H1 (cell line): ENCODE data around the gene BUD13. TPM values are rescaled to one million over a fixed set of nuclear protein-coding genes. Genes with fewer than 3 reads are reported as not detected.

ENCODE experiments used
- CTCF ChIA-PET: fragments of 300-600 bp; sonication (Branson Sonifier 250); formaldehyde crosslinking; loops from one replicate; lab custom pipeline; 2021; ENCODE audit not compliant: partially characterized antibody; lab: Charles Lee
- POLR2A ChIA-PET: fragments of 300-600 bp; sonication (Branson Sonifier 250); formaldehyde crosslinking; loops from one replicate; lab custom pipeline; 2021; ENCODE audit warnings: inconsistent platforms; ENCODE audit not compliant: partially characterized antibody; lab: Charles Lee
- DNase-seq, 2 experiments: peaks; one replicate each; pipeline versions ENCODE4 v3.0.0 to v3.0.0-alpha.2; 2010 to 2022; ENCODE audit warnings: low spot score in 2 of 2, low read depth in 1 of 2, mixed read lengths in 1 of 2
- FAIRE-seq: peaks from 2 replicates; lab custom pipeline; 2011; peaks lifted over from hg19 to GRCh38; lab: Jason Lieb, UNC
- H2AFZ ChIP-seq: 2 replicates; pipeline ENCODE4 v1.8.1; 2012; ENCODE audit warnings: low read length, inconsistent platforms
- H2AK5ac ChIP-seq: 2 replicates; pipeline ENCODE4 v1.6.1; 2013; ENCODE audit warnings: low read depth, low read length
- H2BK120ac ChIP-seq: replicated peaks from 2 replicates; pipeline ENCODE3; 2013; ENCODE audit warnings: low read depth, low read length, inconsistent platforms
- H2BK12ac ChIP-seq: 2 replicates; pipeline ENCODE4 v1.6.1; 2013; ENCODE audit warnings: low read depth, low read length
- H2BK15ac ChIP-seq: 2 replicates; pipeline ENCODE4 v1.6.1; 2013; ENCODE audit warnings: low read length
- H2BK20ac ChIP-seq: 2 replicates; pipeline ENCODE4 v1.6.1; 2013; ENCODE audit warnings: low read length
- H2BK5ac ChIP-seq: 2 replicates; pipeline ENCODE4 v1.6.1; 2013; ENCODE audit warnings: low read depth, low read length
- H3K14ac ChIP-seq: 2 replicates; pipeline ENCODE4 v1.6.1; 2013; ENCODE audit warnings: inconsistent platforms; ENCODE audit not compliant: insufficient read length
- H3K18ac ChIP-seq: 2 replicates; pipeline ENCODE4 v1.6.1; 2013; ENCODE audit warnings: low read length; ENCODE audit errors: extremely low read depth
- H3K23ac ChIP-seq: 2 replicates; pipeline ENCODE4 v1.6.1; 2013; ENCODE audit warnings: inconsistent platforms; ENCODE audit not compliant: insufficient read length
- H3K23me2 ChIP-seq: 2 replicates; pipeline ENCODE4 v1.6.1; 2013; ENCODE audit warnings: low read depth, low read length
- H3K27ac ChIP-seq: 2 replicates; pipeline ENCODE4 v1.6.1; 2011; ENCODE audit warnings: low read depth, low read length, inconsistent platforms
- H3K27me3 ChIP-seq, 4 experiments: replicated peaks in 1 of 4; 1 replicate in 1 of 4; 2 replicates in 3 of 4; pipeline versions ENCODE4 v1.6.1 to v1.8.1; 2011 to 2013; ENCODE audit warnings: low read length in 3 of 4, mild to moderate bottlenecking in 3 of 4, inconsistent platforms in 2 of 4, mixed read lengths in 2 of 4, moderate library complexity in 1 of 4; ENCODE audit not compliant: control insufficient read depth in 3 of 4, insufficient read depth in 3 of 4; ENCODE audit errors: extremely low read depth in 1 of 4
- H3K36me3 ChIP-seq, 4 experiments: 2 replicates each; pipeline versions ENCODE4 v1.6.1 to v1.8.1; 2011 to 2013; ENCODE audit warnings: mild to moderate bottlenecking in 4 of 4, low read length in 3 of 4, moderate library complexity in 2 of 4, control low read depth in 1 of 4, inconsistent platforms in 1 of 4; ENCODE audit not compliant: insufficient read depth in 4 of 4, control insufficient read depth in 2 of 4
- H3K4ac ChIP-seq: replicated peaks from 2 replicates; pipeline ENCODE3; 2013; ENCODE audit warnings: low read length, low read depth, mixed read lengths, inconsistent platforms; ENCODE audit not compliant: insufficient read length
- H3K4me1 ChIP-seq, 4 experiments: replicated peaks in 1 of 4; 1 replicate in 1 of 4; 2 replicates in 3 of 4; pipeline versions ENCODE4 v1.6.1 to v1.8.1; 2011 to 2013; ENCODE audit warnings: low read length in 3 of 4, inconsistent platforms in 2 of 4, mixed read lengths in 1 of 4; ENCODE audit not compliant: insufficient read depth in 4 of 4, control insufficient read depth in 3 of 4
- H3K4me2 ChIP-seq, 2 experiments: 2 replicates each; pipeline versions ENCODE4 v1.6.1 to v1.8.1; 2011 to 2013; ENCODE audit warnings: low read depth in 2 of 2, low read length in 2 of 2, control low read depth in 1 of 2, inconsistent platforms in 1 of 2, mild to moderate bottlenecking in 1 of 2; ENCODE audit not compliant: insufficient read depth in 1 of 2
- H3K4me3 ChIP-seq, 4 experiments: fragments of 200-600, 300-600 bp in 1 of 4; sonication (generic), shearing (Covaris generic), sonication (Bioruptor Twin) in 1 of 4; 2 replicates each; pipeline versions ENCODE4 v1.5.1 to v1.8.1; 2011 to 2016; ENCODE audit warnings: low read length in 4 of 4, low read depth in 3 of 4, control low read depth in 2 of 4, inconsistent platforms in 2 of 4, mild to moderate bottlenecking in 2 of 4, mixed read lengths in 1 of 4, moderate library complexity in 1 of 4; ENCODE audit not compliant: insufficient read depth in 2 of 4; ENCODE audit errors: extremely low read depth in 1 of 4
- H3K56ac ChIP-seq: replicated peaks from 2 replicates; pipeline ENCODE3; 2013; ENCODE audit warnings: low read depth, mild to moderate bottlenecking, mixed read lengths, low read length, inconsistent platforms; ENCODE audit not compliant: insufficient read length
- H3K79me1 ChIP-seq: 2 replicates; pipeline ENCODE4 v1.6.1; 2013; ENCODE audit warnings: low read depth, low read length, control low read depth
- H3K79me2 ChIP-seq, 2 experiments: 2 replicates each; pipeline versions ENCODE4 v1.6.1 to v1.8.1; 2012 to 2013; ENCODE audit warnings: low read length in 2 of 2, mild to moderate bottlenecking in 2 of 2, inconsistent platforms in 1 of 2; ENCODE audit not compliant: insufficient read depth in 2 of 2, control insufficient read depth in 1 of 2
- H3K9ac ChIP-seq, 4 experiments: replicated peaks in 1 of 4; 1 replicate in 1 of 4; 2 replicates in 3 of 4; pipeline versions ENCODE4 v1.6.1 to v1.8.1; 2011 to 2013; ENCODE audit warnings: low read depth in 3 of 4, low read length in 3 of 4, control low read depth in 2 of 4, mild to moderate bottlenecking in 2 of 4, moderate library complexity in 2 of 4, inconsistent platforms in 1 of 4; ENCODE audit errors: extremely low read depth in 1 of 4
- H3K9me3 ChIP-seq, 2 experiments: 2 replicates each; pipeline versions ENCODE4 v1.6.1 to v1.8.1; 2012 to 2013; ENCODE audit warnings: mild to moderate bottlenecking in 2 of 2, moderate library complexity in 2 of 2, control low read depth in 1 of 2, inconsistent platforms in 1 of 2, low read depth in 1 of 2, low read length in 1 of 2, mixed read lengths in 1 of 2; ENCODE audit not compliant: insufficient read depth in 2 of 2
- H4K20me1 ChIP-seq, 2 experiments: replicated peaks in 1 of 2; 2 replicates each; pipeline versions ENCODE3 to v1.8.1; 2011 to 2013; ENCODE audit warnings: inconsistent platforms in 2 of 2, low read length in 2 of 2, mild to moderate bottlenecking in 1 of 2; ENCODE audit not compliant: insufficient read depth in 2 of 2, control insufficient read depth in 1 of 2
- H4K5ac ChIP-seq: 2 replicates; pipeline ENCODE4 v1.6.1; 2013; ENCODE audit warnings: low read length, low read depth, mixed read lengths, inconsistent platforms; ENCODE audit not compliant: insufficient read length
- H4K8ac ChIP-seq: 2 replicates; pipeline ENCODE4 v1.8.0; 2013; ENCODE audit warnings: mild to moderate bottlenecking, moderate library complexity, low read length, inconsistent platforms; ENCODE audit not compliant: insufficient read depth; ENCODE audit errors: extremely low read depth
- H4K91ac ChIP-seq: replicated peaks from 2 replicates; pipeline ENCODE3; 2013; ENCODE audit warnings: low read length, mixed read lengths, inconsistent platforms; ENCODE audit not compliant: insufficient read length
- BACH1 ChIP-seq: IDR thresholded peaks from 2 replicates; pipeline ENCODE4 v1.6.1; 2012; ENCODE audit warnings: low read length, improper control_type of control experiment
- CBX5 ChIP-seq: fragments of 300-800, 300-1000 bp; sonication (generic); IDR thresholded peaks from 2 replicates; pipeline ENCODE4 v1.7.1; 2016; ENCODE audit warnings: antibody characterized with exemption, low read length, low read depth
- CHD2 ChIP-seq: IDR thresholded peaks from 2 replicates; pipeline ENCODE4 v1.6.1; 2012; ENCODE audit warnings: low read length, improper control_type of control experiment
- GTF2F1 ChIP-seq: IDR thresholded peaks from 2 replicates; pipeline ENCODE4 v1.6.1; 2012; ENCODE audit warnings: low read depth, low read length, improper control_type of control experiment, borderline replicate concordance
- JUN ChIP-seq: IDR thresholded peaks from 2 replicates; pipeline ENCODE4 v1.6.1; 2011; ENCODE audit warnings: low read depth, mild to moderate bottlenecking, improper control_type of control experiment, low read length
- KDM1A ChIP-seq: fragments of 200-600, 300-600 bp; sonication (generic); IDR thresholded peaks from 2 replicates; pipeline ENCODE4 v1.7.1; 2016; ENCODE audit warnings: mild to moderate bottlenecking, low read length, borderline replicate concordance
- KDM5A ChIP-seq: fragments of 200-600 bp; IDR thresholded peaks from 2 replicates; pipeline ENCODE4 v1.7.1; 2012; ENCODE audit warnings: mild to moderate bottlenecking, low read length, inconsistent platforms, mixed read lengths
- RAD21 ChIP-seq, 2 experiments: IDR thresholded peaks in 1 of 2; conservative IDR thresholded peaks in 1 of 2; 2 replicates each; pipeline ENCODE4 v1.6.1; 2011; ENCODE audit warnings: low read depth in 2 of 2, low read length in 2 of 2, improper control_type of control experiment in 1 of 2, inconsistent platforms in 1 of 2, mild to moderate bottlenecking in 1 of 2, moderate library complexity in 1 of 2
- SIN3A ChIP-seq, 2 experiments: IDR thresholded peaks in 1 of 2; conservative IDR thresholded peaks in 1 of 2; 2 replicates each; pipeline ENCODE4 v1.6.1; 2011 to 2012; ENCODE audit warnings: low read length in 2 of 2, improper control_type of control experiment in 1 of 2, low read depth in 1 of 2, mild to moderate bottlenecking in 1 of 2
- TAF1 ChIP-seq: IDR thresholded peaks from 2 replicates; pipeline ENCODE4 v1.6.1; 2011; ENCODE audit warnings: mild to moderate bottlenecking, low read depth, low read length
- TBP ChIP-seq: IDR thresholded peaks from 2 replicates; pipeline ENCODE4 v1.6.1; 2011; ENCODE audit warnings: low read depth, low read length, improper control_type of control experiment
- TEAD4 ChIP-seq: IDR thresholded peaks from 2 replicates; pipeline ENCODE4 v1.6.1; 2012; ENCODE audit warnings: low read depth, low read length, inconsistent platforms, mixed read lengths
- YY1 ChIP-seq: IDR thresholded peaks from 2 replicates; pipeline ENCODE4 v1.6.1; 2011; ENCODE audit warnings: low read depth, mild to moderate bottlenecking, low read length
- WGBS, 2 experiments: shearing (Covaris generic) in 1 of 2; methylation state at CpG; one replicate each; pipeline versions ENCODE4 v1.1.6 to v1.1.7; 2013 to 2015; ENCODE audit warnings: low lambda C conversion rate in 2 of 2, mixed read lengths in 2 of 2, inconsistent platforms in 1 of 2, low coverage in 1 of 2, missing lambda C conversion rate in 1 of 2; ENCODE audit not compliant: insufficient replicate concordance in 2 of 2, insufficient coverage in 1 of 2, insufficient read length in 1 of 2; ENCODE audit errors: extremely low coverage in 1 of 2, missing lambda C conversion rate in 1 of 2; 5-methylcytosine and 5-hydroxymethylcytosine counted together
- polyA plus RNA-seq, 7 experiments: library from polyadenylated mRNA; depleted of rRNA in 3 of 7; stranded (reverse) in 5 of 7; unstranded in 2 of 7; fragments of >200 nt in 5 of 7; fragments of 200-250 nt in 2 of 7; gene quantifications; 1 replicate in 5 of 7; 2 replicates in 1 of 7; 4 replicates in 1 of 7; pipeline versions ENCODE4 v1.2.1 to v1.2.3, GENCODE V29; 2011 to 2013; ENCODE audit warnings: missing spikeins in 2 of 7, mixed read lengths in 2 of 7
- total RNA-seq: library from RNA; stranded (reverse); fragmentation: NEBNext Ultra II Directional; extraction: Animal tissue kit (Norgen Biotek cat#: 25700); gene quantifications from 2 replicates; pipeline ENCODE4 v1.2.1, GENCODE V29; 2021
- TF ChIP-seq, protein P1 (sequence below): IDR thresholded peaks from 2 replicates; pipeline ENCODE4 v1.6.1; 2012; ENCODE audit warnings: inconsistent platforms

BUD13 gene
- total and polyA plus RNA-seq, 2 of the 8 experiments (the other 6 are each of a cell fraction or from before 2014, with no cell fraction given) = 24.8 to 27.2 TPM

DNA sequence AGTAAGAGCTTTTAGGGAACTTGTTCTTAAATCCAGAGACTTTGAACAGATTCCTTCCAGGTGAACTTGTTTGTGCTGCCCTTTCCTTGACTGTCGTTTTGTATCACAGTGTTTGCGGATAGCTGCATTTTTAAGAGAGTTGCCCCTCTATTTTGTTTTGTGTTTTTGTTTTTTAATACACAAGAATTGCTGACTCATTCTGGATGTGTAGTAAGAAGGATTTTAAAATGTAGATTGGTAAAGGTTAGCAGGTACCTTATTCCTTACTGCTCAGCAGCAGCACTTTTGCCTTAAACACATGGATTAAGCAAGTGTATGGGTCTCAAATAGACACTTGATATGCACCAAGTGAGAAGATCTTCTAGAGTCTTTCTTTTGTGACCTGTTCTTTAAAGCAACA is 27.8 kb upstream of the BUD13 start:
- CTCF ChIA-PET = interaction anchor here (1.7 to 4.5 kb wide), 3 partner anchors 10 to 378 kb away, joined by 4 to 31 read pairs (median 7); partner anchors contain the start of genes APOA1, APOA5 and SIDT2
- 94% methylated on average over 2 of the region's 2 CpGs; no CpG with 5 or more reads in 1 of the 2 experiments for WGBS, 2 experiments
- peak overlapping the region; percentile 62; the same call in 1 of the 2 replicates for H2AFZ ChIP-seq
- no peak for TF ChIP-seq BACH1
- TF ChIP-seq, protein P1, sequence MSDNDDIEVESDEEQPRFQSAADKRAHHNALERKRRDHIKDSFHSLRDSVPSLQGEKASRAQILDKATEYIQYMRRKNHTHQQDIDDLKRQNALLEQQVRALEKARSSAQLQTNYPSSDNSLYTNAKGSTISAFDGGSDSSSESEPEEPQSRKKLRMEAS = no peak
- TF ChIP-seq KDM1A = no peak
- TF ChIP-seq TBP = no peak
- TF ChIP-seq KDM5A = no peak
- no peak for TF ChIP-seq RAD21 (IDR thresholded peaks at IDR 0.05 in 1 of 2, conservative IDR thresholded peaks at IDR 0.05 in 1 of 2; ENCODE audit: low read depth in 2 of 2, low read length in 2 of 2)
- TF ChIP-seq GTF2F1 = no peak
- TF ChIP-seq SIN3A (conservative IDR thresholded peaks at IDR 0.05 in 1 of 2, IDR thresholded peaks at IDR 0.05 in 1 of 2; ENCODE audit: low read depth in 1 of 2, low read length in 2 of 2) = no peak
- no peak for TF ChIP-seq TAF1
- no peak for TF ChIP-seq TEAD4
- TF ChIP-seq JUN = no peak
- no peak for TF ChIP-seq CHD2
- TF ChIP-seq YY1 = no peak
- TF ChIP-seq CBX5 = no peak

More for the DNA sequence above, 27.8 kb upstream of the BUD13 start:
- Histone ChIP-seq H3K4ac (no peak overlapping the region), H2BK20ac (no peak overlapping the region), H3K9ac (no peak overlapping the region), H3K56ac (no peak overlapping the region), H3K23ac (no peak overlapping the region), H3K4me1 (no peaks in the 10 kb centered on the region), H3K27ac (no peak overlapping the region), H4K20me1 (no peaks in the 10 kb centered on the region), H3K23me2 (no peaks in the 10 kb centered on the region), H2BK15ac (no peak overlapping the region), H3K36me3 (no peaks in the 10 kb centered on the region), H3K9me3 (no peaks in the 10 kb centered on the region), H3K79me1 (no peaks in the 10 kb centered on the region), H3K4me3 (no peak overlapping the region), H2AK5ac (no peak overlapping the region), H3K27me3 (no peaks in the 10 kb centered on the region), H4K8ac (no peak overlapping the region), H4K91ac (no peak overlapping the region), H3K18ac (no peak overlapping the region), H2BK5ac (no peak overlapping the region), H3K14ac (no peak overlapping the region), H3K79me2 (no peaks in the 10 kb centered on the region), H2BK120ac (no peak overlapping the region), H3K4me2 (no peak overlapping the region), H4K5ac (no peak overlapping the region), H2BK12ac (no peak overlapping the region)
- no peak for DNase-seq
- no peak for FAIRE-seq
- POLR2A ChIA-PET = interaction anchor here (0.7 kb wide), 1 partner anchor 432 kb away, joined by 3 read pairs; the partner anchor contains the start of gene RNF214
